Upper lobe of left lung (tissue), 6 donors: Measurements from ENCODE around the gene NPTXR. TPM values are rescaled to one million over a fixed set of nuclear protein-coding genes. Genes with fewer than 3 reads are reported as not detected.

Experiments used
- ATAC-seq, 2 donors: fragments of 200-7000 bp; cut with Tn5 transposase; one replicate each; pipeline ENCODE4 v1.9.1; 2022; ENCODE audit warnings: mild to moderate bottlenecking in 2 of 2, moderate library complexity in 2 of 2; ENCODE audit not compliant: low FRiP score in 2 of 2
- DNase-seq, 2 donors: peaks; one replicate each; pipeline ENCODE4 v3.0.0-alpha.2; 2019 to 2020
- H3K27ac ChIP-seq, 4 donors: fragments of 200-600 bp; sonication (generic); one replicate each; pipeline ENCODE4 v1.5.1; 2016 to 2019
- H3K27me3 ChIP-seq, 4 donors: fragments of 200-600 bp; sonication (generic); one replicate each; pipeline ENCODE4 v1.5.1; 2017 to 2019
- H3K36me3 ChIP-seq, 4 donors: fragments of 200-600 bp; sonication (generic); one replicate each; pipeline ENCODE4 v1.5.1; 2016 to 2019
- H3K4me1 ChIP-seq, 4 donors: fragments of 200-600 bp; sonication (generic); one replicate each; pipeline ENCODE4 v1.5.1; 2018 to 2019
- H3K4me3 ChIP-seq, 4 donors: fragments of 200-600 bp; sonication (generic); one replicate each; pipeline ENCODE4 v1.5.1; 2017 to 2019; ENCODE audit warnings: mild to moderate bottlenecking in 2 of 4, moderate library complexity in 1 of 4
- H3K9me3 ChIP-seq, 4 donors: fragments of 200-600 bp; sonication (generic); one replicate each; pipeline ENCODE4 v1.5.1; 2018 to 2019
- EP300 ChIP-seq, 4 donors: sonication (generic); formaldehyde crosslinking; IDR thresholded peaks; one replicate each; pipeline ENCODE4 v1.5.1; 2017; ENCODE audit warnings: antibody characterized with exemption in 4 of 4, control low read depth in 2 of 4
- POLR2A ChIP-seq, 4 donors: fragments of 450-650 bp; IDR thresholded peaks; one replicate each; pipeline ENCODE4 v1.5.1; 2016 to 2017; ENCODE audit warnings: antibody characterized with exemption in 4 of 4, mild to moderate bottlenecking in 2 of 4
- POLR2AphosphoS5 ChIP-seq, 2 donors: sonication (generic); formaldehyde crosslinking; IDR thresholded peaks; one replicate each; pipeline ENCODE4 v1.5.1; 2017; ENCODE audit warnings: antibody characterized with exemption in 2 of 2
- WGBS, 2 donors: methylation state at CpG; one replicate each; pipeline ENCODE4 v1.1.5; 2017 to 2018; 5-methylcytosine and 5-hydroxymethylcytosine counted together
- total RNA-seq, 6 donors: library from RNA; depleted of rRNA in 4 of 6; stranded (reverse); fragments of >200 nt in 4 of 6; gene quantifications; one replicate each; pipeline versions ENCODE4 v1.1.0 to v1.2.1, GENCODE V29; 2016 to 2021
- TF ChIP-seq, protein P1 (sequence below), 6 experiments: fragments of 450-650 bp in 4 of 6; fragments of 200-600 bp in 2 of 6; sonication (generic) in 2 of 6; IDR thresholded peaks; one replicate each; pipeline ENCODE4 v1.5.1; 2016 to 2019; ENCODE audit warnings: antibody characterized with exemption in 6 of 6
- donor health status: DM: no; HTN: no; CAD: no; lungs with moderate emphysema.
- donor health status: DM: no; HTN: yes; CAD: no; lungs with severe emphysema.

NPTXR gene
- total RNA-seq, 6 donors from 2014 or later = 1.4 to 6.6 (median 3.0) TPM; not detected in 1

DNA sequence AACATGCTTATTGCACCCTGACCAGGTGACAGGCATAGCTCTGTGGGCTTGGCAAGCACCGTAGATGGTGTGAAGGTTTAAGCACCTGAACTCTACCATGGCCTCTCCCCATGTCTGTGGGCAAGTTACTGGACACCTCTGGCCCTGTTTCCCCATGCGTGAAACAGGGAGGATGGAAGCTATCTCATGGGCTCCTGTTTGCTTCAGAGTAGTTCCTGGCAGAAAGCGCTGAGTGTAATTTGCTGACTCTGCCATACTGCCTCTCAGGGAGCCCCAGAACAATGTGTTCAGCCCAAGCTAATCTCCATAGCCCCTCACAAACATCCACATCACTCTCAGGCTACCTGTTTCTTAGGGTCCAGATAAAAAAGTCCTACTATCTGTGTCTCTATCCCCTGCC is 25.8 kb upstream of the NPTXR start:
- H3K27me3 ChIP-seq = no peaks in the 10 kb centered on the region
- ATAC-seq = no peak
- H3K9me3 ChIP-seq = no peaks in the 10 kb centered on the region
- peaks cover 5 to 45% (median 22%) of the 10 kb centered on the region in 4 donors for H3K36me3 ChIP-seq
- TF ChIP-seq EP300 (IDR thresholded peaks at IDR 0.05) (no peak), POLR2A (IDR thresholded peaks at IDR 0.05) (no peak), POLR2AphosphoS5 (IDR thresholded peaks at IDR 0.05) (no peak)
- TF ChIP-seq, protein P1, sequence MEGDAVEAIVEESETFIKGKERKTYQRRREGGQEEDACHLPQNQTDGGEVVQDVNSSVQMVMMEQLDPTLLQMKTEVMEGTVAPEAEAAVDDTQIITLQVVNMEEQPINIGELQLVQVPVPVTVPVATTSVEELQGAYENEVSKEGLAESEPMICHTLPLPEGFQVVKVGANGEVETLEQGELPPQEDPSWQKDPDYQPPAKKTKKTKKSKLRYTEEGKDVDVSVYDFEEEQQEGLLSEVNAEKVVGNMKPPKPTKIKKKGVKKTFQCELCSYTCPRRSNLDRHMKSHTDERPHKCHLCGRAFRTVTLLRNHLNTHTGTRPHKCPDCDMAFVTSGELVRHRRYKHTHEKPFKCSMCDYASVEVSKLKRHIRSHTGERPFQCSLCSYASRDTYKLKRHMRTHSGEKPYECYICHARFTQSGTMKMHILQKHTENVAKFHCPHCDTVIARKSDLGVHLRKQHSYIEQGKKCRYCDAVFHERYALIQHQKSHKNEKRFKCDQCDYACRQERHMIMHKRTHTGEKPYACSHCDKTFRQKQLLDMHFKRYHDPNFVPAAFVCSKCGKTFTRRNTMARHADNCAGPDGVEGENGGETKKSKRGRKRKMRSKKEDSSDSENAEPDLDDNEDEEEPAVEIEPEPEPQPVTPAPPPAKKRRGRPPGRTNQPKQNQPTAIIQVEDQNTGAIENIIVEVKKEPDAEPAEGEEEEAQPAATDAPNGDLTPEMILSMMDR (IDR thresholded peaks at IDR 0.05) = no peak
- no peak overlapping the region for H3K27ac ChIP-seq
- peaks cover 42 to 52% (median 49%) of the 10 kb centered on the region in 4 donors for H3K4me1 ChIP-seq
- WGBS, 2 donors = 83 to 90% methylated on average over 2 to 3 of the region's 3 CpGs
- DNase-seq = peak in 1 of 2 donors; percentile 8
- H3K4me3 ChIP-seq = no peak overlapping the region

DNA sequence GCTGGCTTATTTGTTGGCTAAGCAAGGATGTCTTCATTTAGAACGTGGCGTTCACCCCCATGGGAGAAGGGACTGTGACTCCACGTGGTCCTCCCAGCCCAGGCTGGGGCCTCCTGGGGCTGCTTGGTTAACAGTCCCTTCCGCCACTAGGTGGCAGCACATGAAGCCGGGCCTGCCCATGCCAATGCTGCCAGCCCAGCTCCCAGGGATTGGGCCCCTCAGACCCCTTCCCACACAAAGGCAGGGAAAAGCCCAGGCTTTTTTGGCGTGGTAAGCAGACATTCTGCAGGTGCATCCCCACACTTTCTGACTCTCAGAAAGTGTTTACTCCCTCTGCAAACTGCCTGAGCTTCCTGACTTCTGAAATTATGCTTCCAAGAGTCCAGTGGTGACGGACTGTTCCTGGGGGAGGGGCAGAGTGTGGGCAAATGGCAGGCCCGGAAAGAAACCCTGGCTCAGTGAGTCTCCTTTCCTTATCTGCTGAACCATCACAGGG is 25.1 kb upstream of the NPTXR start:
- 11 to 19% methylated on average over 5 to 6 of the region's 8 CpGs for WGBS, 2 donors
- Histone ChIP-seq H3K27ac (no peak overlapping the region), H3K27me3 (no peaks in the 10 kb centered on the region), H3K9me3 (no peaks in the 10 kb centered on the region), H3K4me3 (no peak overlapping the region), H3K36me3 (peaks cover 5 to 45% (median 22%) of the 10 kb centered on the region in 4 donors), H3K4me1 (peaks cover 49 to 59% (median 56%) of the 10 kb centered on the region in 4 donors)
- DNase-seq (peak; percentile 79), ATAC-seq (peak; percentile 42 to 61)
- no peak for TF ChIP-seq POLR2A (IDR thresholded peaks at IDR 0.05)
- TF ChIP-seq, protein P1 (IDR thresholded peaks at IDR 0.05) = peak; percentile 83 to 91 (median 86)

DNA sequence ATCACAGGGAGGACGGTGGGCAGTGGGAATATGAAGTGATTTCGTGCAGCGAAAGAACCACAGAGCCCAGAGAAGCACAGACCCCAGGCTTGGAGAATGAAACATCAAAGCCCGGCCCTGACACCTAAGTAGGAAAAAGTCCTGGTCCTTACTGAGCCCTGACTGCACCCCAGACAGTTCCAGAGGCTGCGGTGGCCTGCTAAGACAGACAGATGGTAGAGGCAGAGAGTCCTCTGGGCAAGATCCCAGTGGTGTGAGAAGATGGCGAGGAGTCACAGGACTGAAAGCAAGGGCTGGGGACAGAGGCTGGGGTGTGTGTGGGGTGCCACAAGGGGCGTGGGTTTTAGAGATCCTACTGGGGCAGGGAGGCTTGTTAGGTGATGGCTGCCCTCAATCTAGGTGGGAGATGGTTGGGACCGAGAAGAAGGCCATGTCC is 24.5 kb upstream of the NPTXR start:
- peak in 1 of 2 donors; percentile 17 for DNase-seq

DNA sequence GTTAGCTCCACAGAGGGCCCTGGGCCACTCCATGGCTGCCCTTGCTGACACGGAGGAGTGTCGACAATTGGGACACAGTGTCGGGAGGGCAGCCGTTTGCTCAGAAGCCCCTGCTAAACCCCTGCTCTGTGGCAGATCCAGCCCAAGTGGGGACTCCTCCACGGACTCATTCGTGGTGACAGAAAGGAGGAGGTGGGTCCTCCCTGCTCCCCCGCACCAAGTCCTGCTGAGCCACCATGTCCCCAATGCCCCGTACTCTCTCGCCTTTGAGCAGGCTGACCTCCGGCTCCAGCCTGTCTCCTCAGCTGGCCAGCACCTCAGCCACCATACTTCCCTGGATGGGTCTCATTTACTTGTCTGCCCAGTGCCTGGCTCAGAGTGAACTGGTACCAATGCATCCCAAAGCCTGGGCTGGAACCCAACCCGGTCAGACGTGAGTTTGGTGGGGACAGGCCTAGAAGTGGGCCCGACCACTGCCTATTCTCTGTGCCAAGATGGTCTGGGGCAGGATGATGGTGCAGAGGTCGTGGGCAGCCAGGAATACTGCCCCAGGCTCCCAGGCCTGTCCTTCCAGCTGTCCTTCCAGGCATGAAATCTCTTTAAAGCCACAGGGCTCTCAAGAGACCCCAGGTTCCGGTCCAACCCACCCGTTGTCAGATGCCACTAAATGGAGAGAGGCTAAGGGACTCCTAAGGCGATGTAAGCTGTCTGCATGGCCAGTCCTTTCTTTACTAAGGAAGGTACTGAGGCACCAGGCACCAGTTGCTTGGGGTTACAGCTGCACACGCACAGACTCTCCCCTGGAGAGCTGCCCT is 23.9 kb upstream of the NPTXR start:
- TF ChIP-seq, protein P1 (IDR thresholded peaks at IDR 0.05) = no peak
- TF ChIP-seq POLR2AphosphoS5 (IDR thresholded peaks at IDR 0.05) (no peak), POLR2A (IDR thresholded peaks at IDR 0.05) (no peak)
- ATAC-seq (no peak), DNase-seq (peak in 1 of 2 donors; percentile 16)
- WGBS, 2 donors = 92 to 97% methylated on average over 9 to 18 of the region's 18 CpGs
- no peaks in the 10 kb centered on the region for H3K9me3 ChIP-seq
- peaks cover 5 to 45% (median 22%) of the 10 kb centered on the region in 4 donors for H3K36me3 ChIP-seq
- no peaks in the 10 kb centered on the region for H3K27me3 ChIP-seq
- peaks cover 48 to 72% (median 56%) of the 10 kb centered on the region in 4 donors for H3K4me1 ChIP-seq
- no peak overlapping the region for H3K4me3 ChIP-seq
- H3K27ac ChIP-seq = no peak overlapping the region

More for the DNA sequence above, 24.5 kb upstream of the NPTXR start:
- 93 to 98% methylated on average over 7 to 8 of the region's 8 CpGs for WGBS, 2 donors
- Histone ChIP-seq H3K9me3 (no peaks in the 10 kb centered on the region), H3K27me3 (no peaks in the 10 kb centered on the region), H3K4me1 (peaks cover 47 to 65% (median 57%) of the 10 kb centered on the region in 4 donors), H3K4me3 (no peak overlapping the region), H3K27ac (no peak overlapping the region), H3K36me3 (peaks cover 5 to 45% (median 22%) of the 10 kb centered on the region in 4 donors)
- ATAC-seq = no peak
- TF ChIP-seq POLR2A (IDR thresholded peaks at IDR 0.05) = no peak
- TF ChIP-seq EP300 (IDR thresholded peaks at IDR 0.05) = no peak
- no peak for TF ChIP-seq POLR2AphosphoS5 (IDR thresholded peaks at IDR 0.05)
- TF ChIP-seq, protein P1 (IDR thresholded peaks at IDR 0.05) = no peak
